ENCODE data around the gene PTDSS2. TPM values are rescaled to one million over a fixed set of nuclear protein-coding genes. Genes with fewer than 3 reads are reported as not detected.
"Not testable (repeated sequence)": the region's sequence is repeated elsewhere in the genome, so short reads cannot be mapped to it uniquely, and the experiment has no call there.

PTDSS2 gene
- total RNA-seq, 1 donor from 2014 or later: 28.6 TPM

- no peak for DNase-seq (ENCODE audit: low spot score)
Observed at GRCh38 chr11:413120-414081, 36.7 kb upstream of the PTDSS2 start.

GRCh38 chr11:414318-414857 is 35.7 kb upstream of the PTDSS2 start:
- no peak for DNase-seq (ENCODE audit: low spot score)

- no peak for DNase-seq (ENCODE audit: low spot score)
Observed at GRCh38 chr11:415640-416041, 34.4 kb upstream of the PTDSS2 start.

GRCh38 chr11:416051-416756 is 33.9 kb upstream of the PTDSS2 start:
- no peak for DNase-seq (ENCODE audit: low spot score)

GRCh38 chr11:416757-417621 is 33.1 kb upstream of the PTDSS2 start:
- no peak for DNase-seq (ENCODE audit: low spot score)

GRCh38 chr11:417652-418342 is 32.3 kb upstream of the PTDSS2 start:
- no peak for DNase-seq (ENCODE audit: low spot score)

- DNase-seq (ENCODE audit: low spot score): no peak
Observed at GRCh38 chr11:418343-419247, 31.5 kb upstream of the PTDSS2 start.

- DNase-seq (ENCODE audit: low spot score): no peak
Observed at GRCh38 chr11:419248-420005, 30.7 kb upstream of the PTDSS2 start.

- DNase-seq (ENCODE audit: low spot score): no peak
Observed at GRCh38 chr11:420054-420910, 29.8 kb upstream of the PTDSS2 start.

- DNase-seq (ENCODE audit: low spot score): no peak
Observed at GRCh38 chr11:420911-421321, 29.2 kb upstream of the PTDSS2 start.

GRCh38 chr11:422249-422656 is 27.8 kb upstream of the PTDSS2 start:
- no peak for DNase-seq (ENCODE audit: low spot score)

GRCh38 chr11:424232-424631 is 25.8 kb upstream of the PTDSS2 start:
- no peak for DNase-seq (ENCODE audit: low spot score)

- DNase-seq (ENCODE audit: low spot score): not testable (repeated sequence)
Observed at GRCh38 chr11:424766-425165, 25.3 kb upstream of the PTDSS2 start.

GRCh38 chr11:425301-425700 is 24.8 kb upstream of the PTDSS2 start:
- no peak for DNase-seq (ENCODE audit: low spot score)

- no peak for DNase-seq (ENCODE audit: low spot score)
Observed at GRCh38 chr11:426851-427250, 23.2 kb upstream of the PTDSS2 start.

GRCh38 chr11:428295-428694 is 21.8 kb upstream of the PTDSS2 start:
- DNase-seq (ENCODE audit: low spot score): no peak

GRCh38 chr11:429391-429790 is 20.7 kb upstream of the PTDSS2 start:
- DNase-seq (ENCODE audit: low spot score): no peak

- DNase-seq (ENCODE audit: low spot score): no peak
Observed at GRCh38 chr11:429931-430456, 20.1 kb upstream of the PTDSS2 start.

Data from ureter (tissue), 1 donor.